ENCODE data around the gene PRPSAP2.
"Not testable (repeated sequence)": the region's sequence is repeated elsewhere in the genome, so short reads cannot be mapped to it uniquely, and the experiment has no call there.

PRPSAP2 gene

GRCh38 chr17:18889658-18890057 lies 31.7 kb downstream of the PRPSAP2 start:
- DNase-seq (ENCODE audit: low spot score), result no peak

GRCh38 chr17:18891541-18891940 lies 33.6 kb downstream of the PRPSAP2 start:
- DNase-seq (ENCODE audit: low spot score), result no peak

GRCh38 chr17:18896146-18896545 lies 38.2 kb downstream of the PRPSAP2 start:
- DNase-seq (ENCODE audit: low spot score), result no peak

GRCh38 chr17:18896947-18897346 lies 39.0 kb downstream of the PRPSAP2 start:
- no peak for DNase-seq (ENCODE audit: low spot score)

GRCh38 chr17:18904482-18904881 lies 46.6 kb downstream of the PRPSAP2 start:
- DNase-seq (ENCODE audit: low spot score), result no peak

- no peak for DNase-seq (ENCODE audit: low spot score)
Measured at GRCh38 chr17:18905226-18905625, 47.3 kb downstream of the PRPSAP2 start.

GRCh38 chr17:18910326-18910725 lies 52.4 kb downstream of the PRPSAP2 start:
- DNase-seq (ENCODE audit: low spot score), result no peak

- DNase-seq (ENCODE audit: low spot score), result no peak
Measured at GRCh38 chr17:18910881-18911280, 53.0 kb downstream of the PRPSAP2 start.

- DNase-seq (ENCODE audit: low spot score), result no peak
Measured at GRCh38 chr17:18916816-18917500, 59.0 kb downstream of the PRPSAP2 start.

- no peak for DNase-seq (ENCODE audit: low spot score)
Measured at GRCh38 chr17:18917506-18918032, 59.6 kb downstream of the PRPSAP2 start.

GRCh38 chr17:18919963-18920362 lies 62.0 kb downstream of the PRPSAP2 start:
- peak; percentile 25 for DNase-seq (ENCODE audit: low spot score)

- no peak for DNase-seq (ENCODE audit: low spot score)
Measured at GRCh38 chr17:18920911-18921441, 63.0 kb downstream of the PRPSAP2 start.

- no peak for DNase-seq (ENCODE audit: low spot score)
Measured at GRCh38 chr17:18921485-18921884, 63.6 kb downstream of the PRPSAP2 start.

- DNase-seq (ENCODE audit: low spot score), result no peak
Measured at GRCh38 chr17:18921912-18922451, 64.1 kb downstream of the PRPSAP2 start.

GRCh38 chr17:18922596-18922995 lies 64.7 kb downstream of the PRPSAP2 start:
- DNase-seq (ENCODE audit: low spot score), result not testable (repeated sequence)

GRCh38 chr17:18925187-18925586 lies 67.3 kb downstream of the PRPSAP2 start:
- peak; percentile 26 for DNase-seq (ENCODE audit: low spot score)

- no peak for DNase-seq (ENCODE audit: low spot score)
Measured at GRCh38 chr17:18928628-18929125, 70.7 kb downstream of the PRPSAP2 start.

- no peak for DNase-seq (ENCODE audit: low spot score)
Measured at GRCh38 chr17:18932360-18933055, 74.6 kb downstream of the PRPSAP2 start.

- DNase-seq (ENCODE audit: low spot score), result no peak
Measured at GRCh38 chr17:18933102-18934058, 75.4 kb downstream of the PRPSAP2 start.

GRCh38 chr17:18937981-18938691 lies 80.2 kb downstream of the PRPSAP2 start:
- DNase-seq (ENCODE audit: low spot score), result no peak

- no peak for DNase-seq (ENCODE audit: low spot score)
Measured at GRCh38 chr17:18938692-18939023, 80.7 kb downstream of the PRPSAP2 start.
